Esophagus muscularis mucosa (tissue), 3 donors: Measurements from ENCODE around the gene PNPLA1.

Source experiments
- POLR2A ChIP-seq: fragments of 450-650 bp; IDR thresholded peaks from one replicate; pipeline ENCODE4 v1.6.1; 2017; ENCODE audit warnings: antibody characterized with exemption, moderate library complexity, mild to moderate bottlenecking, low read depth
- TF ChIP-seq, protein P1 (sequence below), 3 experiments: fragments of 200-600 bp in 2 of 3; fragments of 450-650 bp in 1 of 3; sonication (generic) in 2 of 3; IDR thresholded peaks; one replicate each; pipeline ENCODE4 v1.5.1; 2017 to 2019; ENCODE audit warnings: antibody characterized with exemption in 3 of 3, mild to moderate bottlenecking in 2 of 3, moderate library complexity in 1 of 3

DNA sequence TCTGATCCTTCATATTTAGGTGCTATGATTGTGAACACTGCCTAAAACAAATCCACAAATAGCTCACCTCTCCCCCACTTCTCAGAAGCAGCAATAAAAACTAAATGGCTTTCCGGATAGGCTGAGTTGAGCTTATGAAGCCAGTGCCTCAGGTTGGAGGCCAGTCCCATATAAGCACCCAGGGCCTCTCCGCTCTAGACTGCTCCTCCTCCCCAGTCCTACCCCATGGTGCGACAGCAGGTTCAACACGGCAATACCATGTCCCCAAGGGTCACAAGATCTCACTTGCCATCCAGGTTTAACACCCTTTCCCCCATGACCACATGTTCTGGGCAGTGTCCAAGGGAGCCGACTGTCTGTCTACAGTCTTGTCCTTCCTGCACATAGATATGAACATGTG, 46.1 kb downstream of the PNPLA1 start:
- TF ChIP-seq, protein P1, sequence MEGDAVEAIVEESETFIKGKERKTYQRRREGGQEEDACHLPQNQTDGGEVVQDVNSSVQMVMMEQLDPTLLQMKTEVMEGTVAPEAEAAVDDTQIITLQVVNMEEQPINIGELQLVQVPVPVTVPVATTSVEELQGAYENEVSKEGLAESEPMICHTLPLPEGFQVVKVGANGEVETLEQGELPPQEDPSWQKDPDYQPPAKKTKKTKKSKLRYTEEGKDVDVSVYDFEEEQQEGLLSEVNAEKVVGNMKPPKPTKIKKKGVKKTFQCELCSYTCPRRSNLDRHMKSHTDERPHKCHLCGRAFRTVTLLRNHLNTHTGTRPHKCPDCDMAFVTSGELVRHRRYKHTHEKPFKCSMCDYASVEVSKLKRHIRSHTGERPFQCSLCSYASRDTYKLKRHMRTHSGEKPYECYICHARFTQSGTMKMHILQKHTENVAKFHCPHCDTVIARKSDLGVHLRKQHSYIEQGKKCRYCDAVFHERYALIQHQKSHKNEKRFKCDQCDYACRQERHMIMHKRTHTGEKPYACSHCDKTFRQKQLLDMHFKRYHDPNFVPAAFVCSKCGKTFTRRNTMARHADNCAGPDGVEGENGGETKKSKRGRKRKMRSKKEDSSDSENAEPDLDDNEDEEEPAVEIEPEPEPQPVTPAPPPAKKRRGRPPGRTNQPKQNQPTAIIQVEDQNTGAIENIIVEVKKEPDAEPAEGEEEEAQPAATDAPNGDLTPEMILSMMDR (IDR thresholded peaks at IDR 0.05), result no peak
- no peak for TF ChIP-seq POLR2A
